ENCODE measurements around the gene LSMEM2.

DNA sequence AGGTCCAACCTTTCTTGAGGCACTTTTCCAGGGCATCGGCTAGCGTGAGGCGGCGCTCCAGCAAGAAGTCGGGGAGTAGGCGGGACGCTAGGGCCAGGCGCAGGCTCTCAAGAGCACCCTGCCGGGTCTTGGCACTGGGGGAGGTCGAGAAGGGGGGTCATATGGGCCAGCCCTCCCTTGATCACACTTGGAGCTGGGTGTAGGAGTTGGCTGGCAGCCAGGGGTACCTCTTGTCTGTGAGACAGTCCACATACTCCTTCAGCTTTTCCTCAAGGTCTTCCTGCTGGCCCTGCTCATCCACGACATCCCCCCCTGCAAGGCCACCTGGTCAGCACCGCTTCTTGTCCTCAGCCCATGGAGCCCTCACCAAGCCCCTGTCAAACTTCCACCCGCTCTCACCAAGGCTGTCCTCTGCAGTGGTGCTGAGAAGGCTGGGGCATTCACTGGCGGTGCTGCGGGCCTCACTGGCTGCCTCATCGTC lies 11.3 kb downstream of the LSMEM2 start:
- TF ChIP-seq SOX15 (CRISPR knock-in tag; IDR thresholded peaks at IDR 0.05), result no peak
- TF ChIP-seq CREM (CRISPR knock-in tag; IDR thresholded peaks at IDR 0.05), result no peak
- TF ChIP-seq, protein P1, sequence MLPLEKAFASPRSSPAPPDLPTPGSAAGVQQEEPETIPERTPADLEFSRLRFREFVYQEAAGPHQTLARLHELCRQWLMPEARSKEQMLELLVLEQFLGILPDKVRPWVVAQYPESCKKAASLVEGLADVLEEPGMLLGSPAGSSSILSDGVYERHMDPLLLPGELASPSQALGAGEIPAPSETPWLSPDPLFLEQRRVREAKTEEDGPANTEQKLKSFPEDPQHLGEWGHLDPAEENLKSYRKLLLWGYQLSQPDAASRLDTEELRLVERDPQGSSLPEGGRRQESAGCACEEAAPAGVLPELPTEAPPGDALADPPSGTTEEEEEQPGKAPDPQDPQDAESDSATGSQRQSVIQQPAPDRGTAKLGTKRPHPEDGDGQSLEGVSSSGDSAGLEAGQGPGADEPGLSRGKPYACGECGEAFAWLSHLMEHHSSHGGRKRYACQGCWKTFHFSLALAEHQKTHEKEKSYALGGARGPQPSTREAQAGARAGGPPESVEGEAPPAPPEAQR (CRISPR knock-in tag; IDR thresholded peaks at IDR 0.05), result no peak
- TF ChIP-seq, protein P2, sequence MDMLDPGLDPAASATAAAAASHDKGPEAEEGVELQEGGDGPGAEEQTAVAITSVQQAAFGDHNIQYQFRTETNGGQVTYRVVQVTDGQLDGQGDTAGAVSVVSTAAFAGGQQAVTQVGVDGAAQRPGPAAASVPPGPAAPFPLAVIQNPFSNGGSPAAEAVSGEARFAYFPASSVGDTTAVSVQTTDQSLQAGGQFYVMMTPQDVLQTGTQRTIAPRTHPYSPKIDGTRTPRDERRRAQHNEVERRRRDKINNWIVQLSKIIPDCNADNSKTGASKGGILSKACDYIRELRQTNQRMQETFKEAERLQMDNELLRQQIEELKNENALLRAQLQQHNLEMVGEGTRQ (CRISPR knock-in tag; IDR thresholded peaks at IDR 0.05), result no peak
- no peak for TF ChIP-seq NR2C2 (CRISPR knock-in tag; IDR thresholded peaks at IDR 0.05)
- TF ChIP-seq ZBTB21 (CRISPR knock-in tag; IDR thresholded peaks at IDR 0.05; ENCODE audit: borderline replicate concordance), result no peak
- TF ChIP-seq, protein P3, sequence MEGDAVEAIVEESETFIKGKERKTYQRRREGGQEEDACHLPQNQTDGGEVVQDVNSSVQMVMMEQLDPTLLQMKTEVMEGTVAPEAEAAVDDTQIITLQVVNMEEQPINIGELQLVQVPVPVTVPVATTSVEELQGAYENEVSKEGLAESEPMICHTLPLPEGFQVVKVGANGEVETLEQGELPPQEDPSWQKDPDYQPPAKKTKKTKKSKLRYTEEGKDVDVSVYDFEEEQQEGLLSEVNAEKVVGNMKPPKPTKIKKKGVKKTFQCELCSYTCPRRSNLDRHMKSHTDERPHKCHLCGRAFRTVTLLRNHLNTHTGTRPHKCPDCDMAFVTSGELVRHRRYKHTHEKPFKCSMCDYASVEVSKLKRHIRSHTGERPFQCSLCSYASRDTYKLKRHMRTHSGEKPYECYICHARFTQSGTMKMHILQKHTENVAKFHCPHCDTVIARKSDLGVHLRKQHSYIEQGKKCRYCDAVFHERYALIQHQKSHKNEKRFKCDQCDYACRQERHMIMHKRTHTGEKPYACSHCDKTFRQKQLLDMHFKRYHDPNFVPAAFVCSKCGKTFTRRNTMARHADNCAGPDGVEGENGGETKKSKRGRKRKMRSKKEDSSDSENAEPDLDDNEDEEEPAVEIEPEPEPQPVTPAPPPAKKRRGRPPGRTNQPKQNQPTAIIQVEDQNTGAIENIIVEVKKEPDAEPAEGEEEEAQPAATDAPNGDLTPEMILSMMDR (IDR thresholded peaks at IDR 0.05), result no peak

Measured in WTC11 (cell line).